22Rv1 (cell line): ENCODE measurements around the gene FOXO1.

Experiments
- CTCF ChIP-seq: fragments of 450-650 bp; IDR thresholded peaks from 2 replicates; pipeline ENCODE4 v1.5.1; 2017; ENCODE audit warnings: mild to moderate bottlenecking
- ZFX ChIP-seq: fragments of 450-650 bp; IDR thresholded peaks from 2 replicates; pipeline ENCODE4 v1.6.1; 2017; ENCODE audit warnings: antibody characterized with exemption, borderline replicate concordance

GRCh38 chr13:40582531-40582930, 83.9 kb downstream of the FOXO1 start:
- TF ChIP-seq CTCF = no peak
- no peak for TF ChIP-seq ZFX
